MM.1S (cell line): ENCODE data around the gene NCOA5.

ENCODE experiments used
- DNase-seq: peaks from one replicate; pipeline ENCODE4 v3.0.0-alpha.2; 2015
- H2AFZ ChIP-seq: fragments of 300-600 bp; sonication (generic); 2 replicates; pipeline ENCODE4 v1.6.0; 2016; ENCODE audit warnings: antibody characterized with exemption, low read length
- H3F3A ChIP-seq: fragments of 300-600 bp; sonication (generic); 2 replicates; pipeline ENCODE4 v1.6.1; 2016; ENCODE audit warnings: mild to moderate bottlenecking, antibody characterized with exemption, low read length, moderate library complexity, mixed read lengths; ENCODE audit not compliant: insufficient read depth
- H3K27ac ChIP-seq: fragments of 300-600 bp; sonication (generic); 2 replicates; pipeline ENCODE4 v1.5.1; 2016; ENCODE audit warnings: mild to moderate bottlenecking, low read length
- H3K27me3 ChIP-seq: fragments of 300-600 bp; sonication (generic); replicated peaks from 2 replicates; pipeline ENCODE4 v1.6.0; 2016; ENCODE audit warnings: low read length; ENCODE audit not compliant: insufficient read depth
- H3K36me3 ChIP-seq: fragments of 300-600 bp; sonication (generic); replicated peaks from 2 replicates; pipeline ENCODE4 v1.6.1; 2016; ENCODE audit warnings: mild to moderate bottlenecking, low read length, mixed read lengths; ENCODE audit not compliant: insufficient read depth
- H3K4me1 ChIP-seq: fragments of 300-600 bp; sonication (generic); 2 replicates; pipeline ENCODE4 v1.6.1; 2016; ENCODE audit warnings: low read length, mixed read lengths
- H3K4me2 ChIP-seq: fragments of 300-600 bp; sonication (generic); 2 replicates; pipeline ENCODE4 v1.6.0; 2016; ENCODE audit warnings: low read depth, low read length
- H3K4me3 ChIP-seq: fragments of 300-600 bp; sonication (generic); 2 replicates; pipeline ENCODE4 v1.5.1; 2016; ENCODE audit warnings: low read length, mixed read lengths
- H3K79me2 ChIP-seq: fragments of 300-600 bp; sonication (generic); 2 replicates; pipeline ENCODE4 v1.6.1; 2016; ENCODE audit warnings: mixed run types, low read length, mixed read lengths
- H3K9ac ChIP-seq: fragments of 300-600 bp; sonication (generic); 2 replicates; pipeline ENCODE4 v1.6.1; 2016; ENCODE audit warnings: low read length, mixed read lengths
- H3K9me2 ChIP-seq: fragments of 300-600 bp; sonication (generic); replicated peaks from 2 replicates; pipeline ENCODE4 v1.6.1; 2016; ENCODE audit warnings: mild to moderate bottlenecking, low read length, mixed read lengths; ENCODE audit not compliant: insufficient read depth
- H3K9me3 ChIP-seq: fragments of 300-600 bp; sonication (generic); replicated peaks from 2 replicates; pipeline ENCODE4 v1.6.1; 2016; ENCODE audit warnings: mild to moderate bottlenecking, low read length, mixed read lengths; ENCODE audit not compliant: insufficient read depth
- H4K20me1 ChIP-seq: fragments of 300-600 bp; sonication (generic); 2 replicates; pipeline ENCODE4 v1.6.1; 2016; ENCODE audit warnings: mild to moderate bottlenecking, low read length, moderate library complexity, mixed read lengths; ENCODE audit not compliant: insufficient read depth
- CTCF ChIP-seq: fragments of 300-600 bp; sonication (generic); IDR thresholded peaks from 2 replicates; pipeline ENCODE4 v1.5.1; 2016; ENCODE audit warnings: antibody characterized with exemption, low read length, mixed read lengths
- EZH2 ChIP-seq: fragments of 300-600 bp; sonication (generic); optimal IDR thresholded peaks from 2 replicates; pipeline ENCODE3; 2017; ENCODE audit warnings: low read depth, mild to moderate bottlenecking, antibody characterized with exemption, low read length, mixed read lengths
- EZH2phosphoT487 ChIP-seq: fragments of 300-600 bp; sonication (generic); IDR thresholded peaks from 2 replicates; pipeline ENCODE4 v1.6.1; 2018; ENCODE audit warnings: antibody characterized with exemption, low read length

The NCOA5 gene

DNA sequence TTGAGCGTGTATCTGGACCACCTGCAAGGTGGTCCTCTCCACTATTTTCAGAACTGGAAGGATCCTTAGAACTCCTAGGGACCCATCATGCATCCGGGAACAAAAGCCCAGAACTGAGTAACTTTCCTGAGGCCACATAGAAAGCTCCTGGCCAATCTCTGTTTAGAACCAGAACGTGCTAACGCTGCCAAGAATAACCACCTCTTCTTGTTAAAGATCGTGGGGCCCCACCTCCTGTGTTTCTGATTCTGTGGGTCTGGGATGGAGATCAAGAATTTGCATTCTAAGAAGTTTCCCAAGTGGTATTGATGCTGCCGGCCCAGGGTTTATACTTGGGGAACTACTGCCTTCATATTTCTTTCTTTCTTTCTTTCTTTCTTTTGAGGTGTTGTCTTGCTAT is 41.6 kb upstream of the NCOA5 start:
- Histone ChIP-seq H3F3A (no peaks in the 10 kb centered on the region), H3K9me2 (no peaks in the 10 kb centered on the region), H3K4me3 (no peak overlapping the region), H3K79me2 (no peaks in the 10 kb centered on the region), H3K27me3 (peaks cover 35% of the 10 kb centered on the region), H4K20me1 (no peaks in the 10 kb centered on the region), H2AFZ (no peak overlapping the region), H3K9ac (no peak overlapping the region), H3K4me1 (no peaks in the 10 kb centered on the region), H3K27ac (no peak overlapping the region), H3K36me3 (no peaks in the 10 kb centered on the region), H3K4me2 (no peak overlapping the region), H3K9me3 (no peaks in the 10 kb centered on the region)
- no peak for TF ChIP-seq CTCF
- TF ChIP-seq EZH2 = no peak
- TF ChIP-seq EZH2phosphoT487 = no peak
- no peak for DNase-seq

DNA sequence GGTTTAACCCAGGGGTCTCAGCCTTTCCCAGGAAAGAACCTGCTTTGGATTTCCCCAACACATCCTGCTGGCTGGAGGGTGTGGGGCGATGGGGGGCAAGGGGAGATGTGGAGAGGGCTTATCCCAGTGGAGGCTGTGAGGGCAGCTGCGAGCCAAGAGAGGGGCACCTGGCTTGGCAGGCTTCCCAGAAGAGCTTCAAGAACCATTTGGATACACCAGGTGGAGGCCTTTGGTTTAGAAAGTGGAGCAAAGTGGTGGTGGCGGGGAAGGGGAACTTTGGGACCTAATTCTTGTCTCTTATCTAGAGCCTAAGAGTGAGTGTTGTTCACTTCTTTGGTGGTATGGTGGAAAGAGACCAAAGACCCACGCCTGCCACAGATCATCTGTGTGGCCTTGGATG is 40.8 kb upstream of the NCOA5 start:
- Histone ChIP-seq H3K4me1 (no peaks in the 10 kb centered on the region), H2AFZ (no peak overlapping the region), H3K9ac (no peak overlapping the region), H3K4me2 (no peak overlapping the region), H3K9me3 (no peaks in the 10 kb centered on the region), H3K4me3 (no peak overlapping the region), H3K27ac (no peak overlapping the region), H3K9me2 (no peaks in the 10 kb centered on the region), H3K36me3 (no peaks in the 10 kb centered on the region), H3K27me3 (peaks cover 32% of the 10 kb centered on the region), H4K20me1 (no peaks in the 10 kb centered on the region), H3K79me2 (no peaks in the 10 kb centered on the region), H3F3A (no peaks in the 10 kb centered on the region)
- no peak for DNase-seq
- no peak for TF ChIP-seq EZH2
- no peak for TF ChIP-seq EZH2phosphoT487
- no peak for TF ChIP-seq CTCF

DNA sequence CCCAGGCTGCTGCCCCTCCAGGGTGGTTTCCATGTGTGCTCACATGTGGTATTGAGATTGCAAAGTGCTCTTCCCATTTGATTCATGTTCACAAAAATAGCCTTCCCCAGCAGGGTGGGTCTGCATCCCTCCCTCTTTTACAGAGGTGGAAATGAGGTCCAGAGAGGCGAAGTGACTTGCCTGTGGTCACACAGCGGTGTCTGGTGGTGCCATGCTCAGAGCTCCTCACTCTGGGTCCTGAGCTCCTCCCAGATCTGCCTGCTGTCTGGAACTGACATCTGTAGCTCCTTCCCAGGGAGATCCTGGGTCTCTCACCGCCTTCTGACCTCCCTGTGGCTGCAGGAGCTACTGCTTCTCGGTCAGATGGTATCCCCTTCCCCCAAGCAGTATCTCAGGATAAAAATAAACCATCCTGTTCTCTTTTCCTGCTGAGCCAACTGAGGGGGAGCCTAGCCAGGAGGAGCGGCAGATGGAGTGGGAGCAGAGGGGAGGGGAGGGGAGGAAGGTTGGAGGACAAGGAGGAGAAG is 40.3 kb upstream of the NCOA5 start:
- no peaks in the 10 kb centered on the region for H3F3A ChIP-seq
- H3K4me1 ChIP-seq = no peaks in the 10 kb centered on the region
- H4K20me1 ChIP-seq = no peaks in the 10 kb centered on the region
- H3K9me3 ChIP-seq = no peaks in the 10 kb centered on the region
- H3K27me3 ChIP-seq = peaks cover 32% of the 10 kb centered on the region
- H3K4me2 ChIP-seq = no peak overlapping the region
- no peaks in the 10 kb centered on the region for H3K79me2 ChIP-seq
- no peak overlapping the region for H2AFZ ChIP-seq
- no peaks in the 10 kb centered on the region for H3K36me3 ChIP-seq
- no peaks in the 10 kb centered on the region for H3K9me2 ChIP-seq
- no peak overlapping the region for H3K27ac ChIP-seq
- TF ChIP-seq EZH2 (no peak), EZH2phosphoT487 (no peak), CTCF (no peak)
- no peak for DNase-seq
- H3K4me3 ChIP-seq = no peak overlapping the region
- H3K9ac ChIP-seq = no peak overlapping the region
